HG02885 (cell line): ENCODE results near the gene AIFM2.

Experiments used
- ATAC-seq: cut with Tn5 transposase; IDR thresholded peaks from one replicate; pipeline ENCODE4 v1.9.1; 2021; ENCODE audit warnings: mild to moderate bottlenecking; ENCODE audit not compliant: unreplicated experiment, poor library complexity

AIFM2 gene

DNA sequence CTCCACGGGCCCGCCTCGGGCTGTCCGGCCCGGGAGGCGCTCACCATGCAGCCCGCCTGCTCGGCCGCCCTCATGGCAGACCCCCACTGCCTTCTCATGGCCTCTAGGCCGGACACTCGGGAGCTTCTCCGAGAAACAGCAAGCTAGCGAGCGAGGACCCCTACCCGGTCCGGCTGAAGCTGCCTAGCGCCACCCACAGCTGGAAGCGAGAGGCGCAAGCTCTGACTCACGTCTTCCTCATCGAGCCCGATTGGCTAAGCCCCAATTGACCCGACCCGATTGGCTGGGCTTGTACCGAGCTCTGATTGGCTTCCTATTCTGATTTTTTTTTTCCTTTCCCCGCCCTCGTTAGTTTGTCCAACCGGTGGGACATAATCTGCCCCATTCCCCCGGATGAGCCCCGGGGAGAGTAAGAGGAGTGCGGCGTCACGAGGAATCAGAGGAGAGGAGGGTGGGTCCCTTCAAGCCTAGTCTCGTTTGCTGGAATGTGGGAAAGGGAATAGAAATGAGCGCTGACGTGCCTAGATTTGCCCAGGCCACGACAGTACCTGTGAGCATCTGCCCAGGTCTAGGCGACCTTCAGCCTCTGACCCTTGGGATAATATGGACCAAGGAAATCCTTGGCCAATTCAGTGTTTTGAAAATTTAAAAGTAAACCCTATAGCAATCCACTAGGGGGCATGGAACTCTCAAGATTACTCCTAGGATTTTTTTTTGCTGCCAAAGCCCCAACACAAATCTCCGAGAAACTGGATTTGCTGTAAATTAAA, 14.0 kb upstream of the AIFM2 start, which contains the start of gene TYSND1:
TSS of gene TYSND1 (minus strand) at position 212 of the 770 bp plus-strand sequence. CDS start at position 98, 114 bp downstream.
- peak; percentile 91 for ATAC-seq

DNA sequence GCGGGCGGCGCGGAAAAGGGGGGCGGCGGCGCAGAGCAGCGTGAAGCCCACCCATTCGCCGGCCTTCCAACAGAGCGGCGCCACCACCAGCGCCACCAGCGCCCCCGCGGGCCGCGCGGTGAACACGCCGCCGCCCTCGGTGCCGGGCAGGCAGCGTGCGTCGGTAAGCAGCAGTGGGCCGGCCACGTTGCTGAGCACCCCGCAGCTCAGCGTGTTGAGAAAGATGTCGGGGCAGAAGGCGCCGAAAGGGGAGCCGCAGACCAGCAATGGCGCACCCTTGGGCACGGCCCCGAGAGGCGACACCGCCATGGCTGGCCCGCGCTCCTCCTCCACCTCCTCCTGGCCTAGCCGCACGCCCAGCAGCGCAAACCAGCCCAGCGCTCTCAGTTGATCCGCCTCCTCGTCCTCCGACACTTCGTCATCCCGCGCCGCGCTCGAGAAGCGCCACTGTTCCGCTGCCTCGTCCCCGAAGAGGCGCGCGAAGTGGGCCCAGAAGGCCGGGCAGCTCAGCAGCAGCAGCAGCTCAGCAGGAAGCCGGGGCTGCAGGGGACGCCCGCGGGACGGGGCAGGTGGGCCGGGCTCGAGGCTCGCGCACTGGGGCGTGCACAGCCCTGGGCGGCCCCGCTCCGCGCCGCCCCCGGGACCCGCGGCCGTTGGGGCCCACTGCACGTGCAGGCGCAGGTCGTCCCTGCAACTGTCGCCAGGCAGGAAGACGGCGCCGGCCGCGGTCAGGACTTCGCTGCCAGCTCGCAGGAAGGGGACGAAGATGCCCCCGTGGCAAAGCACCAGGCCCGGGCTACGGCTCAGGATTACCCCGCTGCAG, 13.3 kb upstream of the AIFM2 start:
- ATAC-seq, result peak; percentile 54

DNA sequence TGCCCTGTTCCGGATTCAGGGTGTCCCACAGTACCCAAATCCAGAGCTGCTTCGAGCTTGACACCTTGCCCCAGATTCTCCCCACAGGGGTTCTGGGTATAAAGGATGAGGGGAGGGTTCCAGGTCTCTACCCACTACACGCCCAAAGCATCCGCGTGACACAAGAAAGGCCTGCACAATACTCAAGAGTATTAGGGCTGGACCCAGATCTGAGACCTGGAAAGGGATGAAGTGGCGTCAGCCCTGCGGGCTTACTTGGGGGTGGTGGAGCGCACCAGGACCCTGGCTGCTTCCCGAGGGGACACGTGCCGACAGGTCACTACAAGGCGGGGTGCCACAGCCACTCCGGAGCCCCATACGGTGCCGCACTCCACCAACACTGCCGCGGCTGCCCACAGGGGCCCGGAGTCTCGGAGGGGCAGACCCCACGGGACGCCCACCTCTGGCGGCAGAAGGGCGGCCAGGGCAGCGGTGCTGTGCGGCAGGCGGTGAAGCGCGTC, 12.6 kb upstream of the AIFM2 start:
- ATAC-seq, result peak; percentile 13

DNA sequence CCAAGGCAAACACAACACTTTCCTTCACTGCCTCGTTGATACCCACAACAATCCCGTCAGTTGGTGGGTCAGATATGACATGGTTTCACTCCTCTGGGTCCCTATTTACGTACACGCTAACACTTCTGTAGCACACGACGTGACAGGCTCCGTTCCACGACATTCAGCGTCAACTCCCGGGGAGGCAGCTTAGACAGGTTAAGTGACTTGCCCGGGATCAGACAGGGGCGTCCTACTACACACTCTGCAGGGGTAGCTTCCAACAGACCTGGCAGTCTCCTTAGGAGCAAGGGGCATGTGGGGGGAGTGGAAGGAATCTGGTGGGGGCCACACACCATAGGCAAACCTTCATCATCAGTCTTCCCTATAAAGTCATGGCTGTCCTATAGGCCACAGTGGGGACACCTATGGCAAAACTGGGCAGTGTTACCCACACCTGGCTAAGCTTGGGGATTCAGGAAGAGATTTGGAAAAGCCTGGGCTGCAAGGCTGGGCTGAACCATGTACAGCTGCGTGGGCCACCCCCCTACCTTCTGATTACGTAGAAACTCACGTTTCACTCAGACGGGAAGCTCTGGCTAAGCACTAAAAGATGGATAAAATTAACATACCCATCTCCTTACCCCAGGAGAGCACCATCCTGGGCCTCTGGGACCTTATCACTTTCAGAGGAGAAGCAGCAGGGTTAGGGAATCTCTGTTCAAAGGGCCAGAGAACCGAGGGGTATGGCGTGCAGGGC, 11.9 kb upstream of the AIFM2 start:
- no peak for ATAC-seq

DNA sequence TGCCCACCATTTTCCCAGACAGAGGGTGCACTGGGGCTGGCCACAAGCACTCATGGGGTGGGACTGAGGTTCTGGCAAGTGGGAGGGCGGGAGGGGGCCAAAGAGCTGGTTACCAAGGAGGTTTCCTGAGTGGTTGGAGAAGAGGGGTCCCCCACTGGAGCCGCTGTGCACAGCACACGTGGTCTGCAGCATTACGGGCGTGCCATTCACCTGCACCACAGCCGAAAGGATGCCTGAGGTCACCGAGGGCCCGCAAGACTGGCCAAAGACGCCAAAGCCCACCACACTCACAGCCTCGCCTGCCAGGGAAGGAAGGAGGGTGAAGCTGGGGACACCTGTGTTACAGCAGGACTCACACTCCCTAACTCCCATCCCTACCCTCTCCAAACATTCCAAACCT, 9.9 kb upstream of the AIFM2 start:
- no peak for ATAC-seq

DNA sequence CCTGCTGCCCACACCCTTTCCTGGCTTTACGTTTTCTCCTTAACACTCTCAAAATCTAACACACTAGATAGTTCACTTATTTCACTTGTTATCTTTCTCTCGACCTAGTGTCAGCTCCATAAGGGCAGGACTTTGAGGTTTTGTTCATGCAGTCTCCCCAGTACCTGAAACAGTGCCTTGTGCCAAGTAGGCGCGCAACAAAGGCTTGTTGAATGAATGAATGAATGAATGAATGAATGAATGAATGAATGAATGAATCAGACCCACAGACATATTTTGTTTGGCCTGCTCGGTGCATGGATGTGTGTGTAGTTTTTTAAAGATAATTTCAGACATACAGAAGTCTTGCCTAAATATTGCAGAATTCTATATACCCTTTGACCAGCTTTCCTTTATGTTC, 7.7 kb upstream of the AIFM2 start:
- ATAC-seq, result no peak

DNA sequence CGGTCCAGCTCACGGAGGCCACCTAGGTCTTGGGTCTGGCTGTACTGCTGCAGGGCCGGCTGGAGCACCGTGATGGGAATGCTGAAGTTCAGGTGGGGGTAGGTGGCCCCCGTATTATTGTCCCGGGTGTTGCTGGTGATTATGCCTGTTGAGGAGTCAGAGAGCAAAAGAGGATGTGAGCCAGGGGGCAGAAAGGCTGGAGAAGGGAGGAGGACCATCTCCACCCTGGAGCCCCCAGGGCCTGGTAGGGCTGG, 7.3 kb upstream of the AIFM2 start:
- ATAC-seq, result no peak

DNA sequence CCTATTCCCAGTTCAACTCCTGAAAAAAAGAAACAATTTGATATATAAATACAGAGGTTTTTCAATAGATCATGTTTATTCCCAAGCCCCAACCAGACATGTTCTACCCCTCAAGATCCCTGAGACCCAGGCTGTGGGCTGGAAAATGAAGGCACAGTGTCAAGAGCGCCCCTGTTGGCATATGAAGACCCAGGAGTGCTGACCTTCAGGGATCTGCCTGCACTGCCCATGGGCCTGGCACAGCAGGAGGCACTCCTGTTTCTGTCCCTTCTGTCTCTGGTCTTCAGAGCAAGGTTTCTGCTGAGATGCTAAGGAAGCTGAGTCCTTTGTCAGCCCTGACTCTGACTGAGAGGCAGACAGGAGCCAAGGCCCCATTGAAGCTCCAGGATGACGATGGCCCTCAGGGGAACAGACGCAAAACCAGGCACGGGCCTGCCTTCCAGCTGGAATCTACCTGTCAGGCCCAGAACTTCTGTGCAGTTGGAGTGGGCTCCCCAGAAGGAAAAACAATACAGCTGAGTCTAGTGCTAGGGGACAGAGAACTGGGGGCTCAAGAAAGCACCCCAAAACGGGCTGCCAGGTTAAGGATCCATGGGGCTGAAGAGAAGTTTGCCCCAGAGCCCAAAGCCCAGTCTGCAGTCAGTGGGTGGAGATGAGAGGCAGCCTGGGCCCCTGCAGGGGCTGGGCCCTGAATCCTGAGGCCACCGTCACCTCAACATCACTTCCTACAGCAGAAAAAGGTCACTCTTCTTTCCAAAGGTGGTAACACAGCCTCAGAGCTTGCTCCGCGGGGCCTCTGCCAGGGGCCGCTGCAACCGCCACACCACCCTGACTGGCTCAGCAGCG, 6.7 kb upstream of the AIFM2 start:
- ATAC-seq, result no peak

DNA sequence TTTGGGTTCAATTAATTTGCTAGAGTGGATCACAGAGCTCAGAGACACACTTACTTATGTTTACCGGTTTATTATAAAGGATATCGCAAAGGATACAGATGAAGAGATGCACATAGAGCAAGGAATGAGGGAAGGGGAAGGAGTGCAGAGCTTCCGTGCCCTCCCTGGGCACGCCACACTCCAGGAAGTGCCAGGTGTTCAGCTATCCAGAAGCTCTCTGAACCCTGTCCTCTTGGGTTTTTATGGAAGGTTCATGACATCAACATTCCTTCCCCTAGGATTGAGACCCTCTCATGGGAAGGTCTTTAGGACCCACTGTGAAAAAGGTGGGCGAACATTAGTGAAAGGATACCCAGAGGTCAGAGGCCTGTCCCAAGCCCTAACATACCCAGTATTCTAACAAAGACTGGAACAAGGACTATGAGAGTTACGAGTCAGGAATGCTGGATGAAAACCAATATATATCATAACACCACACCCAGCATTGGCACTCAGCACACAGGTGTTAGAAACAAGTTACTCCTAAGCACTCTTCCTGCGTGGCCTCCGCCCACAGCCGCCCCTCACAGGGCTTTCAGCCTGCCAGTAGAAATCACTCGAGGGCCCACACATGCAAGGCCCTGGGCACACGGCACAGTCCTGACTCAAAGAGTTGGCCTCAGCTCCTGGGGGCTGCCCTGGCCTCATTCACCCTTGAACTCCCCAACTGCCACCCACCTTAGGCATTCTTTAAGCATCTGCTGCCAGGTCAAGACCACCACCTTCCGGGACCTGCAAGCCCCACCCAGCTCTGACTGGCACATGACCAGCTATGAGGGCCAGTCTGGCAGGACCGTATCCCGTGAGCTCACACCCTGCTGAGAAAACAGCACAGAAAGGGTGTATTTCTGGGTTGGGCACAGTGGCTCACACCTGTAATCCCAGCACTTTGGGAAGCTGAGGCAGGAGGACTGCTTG, 5.6 kb upstream of the AIFM2 start:
- no peak for ATAC-seq

DNA sequence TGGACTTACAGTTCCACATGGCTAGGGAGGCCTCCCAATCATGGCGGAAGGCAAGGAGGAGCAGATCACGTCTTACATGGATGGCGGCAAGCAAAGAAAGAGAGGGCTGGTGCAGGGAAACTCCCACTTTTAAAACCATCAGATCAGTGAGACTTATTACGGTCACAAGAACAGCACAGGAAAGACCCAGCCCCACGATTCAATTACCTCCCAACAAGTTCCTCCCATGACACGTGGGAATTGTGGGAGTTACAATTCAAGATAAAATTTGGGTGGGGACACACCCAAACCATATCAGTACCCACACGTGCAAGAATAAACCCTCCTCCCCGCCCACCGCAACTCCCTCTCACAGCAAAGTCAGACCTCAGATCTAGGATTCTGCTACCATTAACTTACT, 4.5 kb upstream of the AIFM2 start:
- no peak for ATAC-seq

DNA sequence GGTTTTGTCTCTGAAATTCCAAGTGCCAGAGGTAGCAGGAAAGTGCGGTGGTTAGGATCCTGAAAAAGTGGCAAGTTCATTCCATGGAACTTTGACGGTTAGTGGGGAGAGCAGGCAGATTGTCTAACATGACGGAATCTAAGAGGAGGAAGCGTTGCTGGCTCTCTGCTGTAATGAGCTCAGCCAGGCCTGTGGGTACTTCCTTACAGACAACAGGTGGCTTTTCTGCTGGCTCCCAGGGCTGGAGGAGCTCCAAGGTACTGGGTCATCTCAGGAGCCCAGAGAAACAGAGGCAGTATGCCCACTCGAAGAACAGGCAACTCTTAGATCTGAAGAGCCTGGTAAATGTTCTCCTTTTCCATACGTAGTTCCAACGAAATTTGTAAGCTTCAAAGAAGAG, 3.1 kb upstream of the AIFM2 start:
- no peak for ATAC-seq

DNA sequence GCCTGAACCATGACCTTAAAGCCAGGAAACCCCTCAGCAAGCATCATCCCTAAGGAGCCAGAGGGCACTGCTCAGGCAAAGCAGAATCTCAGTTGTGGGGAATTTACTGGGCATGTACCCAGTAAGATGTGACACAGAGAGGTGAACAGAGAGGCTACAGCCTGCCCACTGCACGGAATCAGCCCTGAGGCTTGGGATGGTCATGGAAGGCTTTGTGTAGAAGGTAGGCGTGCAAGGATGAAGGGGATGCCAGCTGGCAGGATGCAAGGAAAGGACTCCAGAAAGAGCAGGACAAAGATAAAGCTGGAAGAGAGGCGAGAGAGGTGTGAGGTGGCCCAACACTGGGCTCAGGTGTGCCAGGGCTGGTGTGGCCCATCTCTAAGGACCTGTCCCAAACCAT, 2.4 kb upstream of the AIFM2 start:
- ATAC-seq, result no peak

DNA sequence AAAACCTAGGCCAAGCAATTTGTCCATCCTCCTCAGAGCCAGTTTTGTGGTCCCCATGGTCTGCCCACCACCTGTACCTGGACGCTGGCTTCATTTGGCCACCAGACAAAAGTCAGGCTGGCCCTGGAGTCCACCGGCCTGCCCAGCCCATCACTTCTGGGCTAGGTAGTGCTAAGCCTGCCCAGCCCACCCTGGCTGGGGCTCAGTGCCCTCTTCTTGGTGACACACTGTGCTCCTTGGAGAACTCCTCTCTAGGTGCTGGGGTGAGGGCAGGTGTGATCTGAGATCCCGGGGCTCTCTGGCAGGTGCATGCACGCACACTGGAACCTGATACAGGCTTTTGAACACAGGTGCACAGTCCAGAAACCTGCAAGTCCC, 1.1 kb downstream of the AIFM2 start:
- ATAC-seq, result no peak

DNA sequence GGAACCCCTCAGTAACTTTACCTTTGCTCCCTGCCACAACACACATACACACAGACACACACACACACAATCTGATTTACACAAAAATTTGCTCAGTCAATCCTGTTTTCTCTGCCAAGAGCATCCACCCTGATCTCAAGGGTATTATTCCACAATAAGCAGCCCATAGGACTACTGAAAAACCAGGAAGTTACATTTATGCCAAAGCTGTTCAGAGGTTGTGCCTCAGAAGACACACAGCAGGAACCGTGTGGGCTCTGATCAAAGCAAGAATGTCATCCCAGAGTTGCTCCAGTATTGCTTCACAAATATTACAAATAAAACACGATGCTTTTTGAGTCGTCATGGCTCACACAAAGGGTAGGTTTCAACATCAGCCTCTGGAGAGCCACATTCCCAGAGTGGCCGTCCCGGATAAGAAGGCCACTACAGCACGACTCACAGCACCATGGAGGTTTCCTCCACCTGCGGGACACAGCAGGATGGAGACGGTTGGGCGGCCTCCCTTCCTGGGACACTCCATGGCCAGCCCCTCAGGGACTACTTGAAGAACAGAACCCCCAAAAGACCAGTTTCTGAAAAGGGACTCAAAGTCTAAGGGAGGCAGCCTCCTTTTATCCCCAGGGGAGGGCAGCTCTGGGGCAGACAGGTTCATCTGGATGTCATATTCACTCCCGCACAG, 1.6 kb downstream of the AIFM2 start:
- ATAC-seq, result no peak

DNA sequence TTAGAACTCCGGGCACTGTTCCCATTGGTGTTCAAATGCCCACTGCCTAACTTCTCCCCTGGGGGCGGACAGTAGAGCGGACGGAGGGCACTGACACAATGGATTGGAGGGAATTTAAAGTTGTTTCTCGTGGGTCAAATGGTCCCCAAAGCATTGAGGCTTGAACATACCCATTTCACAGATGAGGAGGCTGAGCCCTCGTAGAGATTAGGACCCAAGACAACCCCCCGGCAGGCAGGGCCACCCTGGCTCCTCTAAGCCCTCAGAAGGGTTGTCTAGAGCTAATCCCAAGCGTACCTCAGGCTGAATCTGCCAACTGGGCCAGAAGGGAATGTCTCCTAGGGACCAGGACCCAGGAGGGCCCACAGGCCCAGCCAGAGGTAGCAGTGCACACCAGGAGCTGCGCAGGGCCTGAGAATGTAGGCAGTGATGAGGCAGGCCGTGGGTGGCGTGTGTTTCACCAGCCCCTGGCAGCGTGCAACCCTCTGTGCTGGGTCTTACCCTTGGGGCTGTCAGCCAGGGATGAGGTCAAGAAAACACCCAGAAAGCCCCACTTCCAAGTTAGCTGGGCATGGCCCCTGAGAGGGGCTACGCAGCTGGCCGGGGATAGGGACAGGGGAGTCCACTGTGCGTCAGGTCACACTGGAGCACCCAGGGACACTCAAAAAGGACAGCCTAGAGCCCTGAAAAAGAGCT, 5.8 kb downstream of the AIFM2 start:
- ATAC-seq, result no peak

DNA sequence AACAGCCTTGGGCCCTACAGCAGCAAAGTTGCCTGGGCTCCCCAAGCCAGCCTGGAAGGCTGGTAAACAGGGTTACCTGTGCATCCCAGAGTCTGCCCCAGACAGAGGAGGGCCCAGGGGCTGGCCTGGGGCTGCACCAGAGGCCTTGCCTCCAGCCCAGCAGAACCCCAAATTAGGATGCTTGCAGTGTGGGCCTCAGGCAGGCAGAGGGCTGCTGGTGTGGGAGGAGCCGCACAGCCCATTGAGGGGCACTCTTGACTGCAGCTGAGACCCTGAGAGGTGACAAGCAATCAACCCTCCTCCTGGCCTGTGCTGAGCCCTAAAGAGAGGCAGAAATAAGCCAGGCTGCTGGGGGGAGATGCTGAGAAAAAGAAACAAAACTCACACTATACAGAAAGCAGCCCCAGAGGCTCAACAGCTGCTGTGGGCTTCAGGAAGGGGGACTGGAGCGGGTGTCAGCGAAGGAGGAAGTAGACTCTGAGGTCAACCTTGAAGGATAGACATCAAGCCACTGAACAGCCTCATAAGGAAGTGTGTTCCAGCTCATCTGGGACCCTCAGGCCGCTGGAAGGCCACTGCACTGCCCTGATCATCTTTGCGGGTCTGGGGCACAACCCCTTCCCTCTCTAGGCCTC, 6.6 kb downstream of the AIFM2 start:
- ATAC-seq, result no peak

DNA sequence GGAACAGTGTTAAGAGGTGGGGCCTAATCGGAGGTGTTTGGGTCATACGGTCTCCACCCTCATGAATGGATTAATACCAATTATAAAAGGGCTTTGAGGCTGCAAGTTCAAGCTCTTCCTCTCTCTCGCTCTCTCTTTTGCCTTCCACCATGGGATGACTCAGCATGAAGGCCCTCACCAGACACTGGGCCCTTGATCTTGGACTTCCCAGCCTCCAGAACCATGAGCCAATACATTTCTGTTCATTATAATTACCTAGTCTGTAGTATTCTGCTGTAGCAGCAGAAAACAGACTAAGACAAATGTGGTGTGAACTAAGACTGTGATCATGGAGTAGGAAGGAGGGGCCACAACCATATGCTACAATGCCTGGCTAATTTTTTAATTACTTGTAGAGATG, 7.7 kb downstream of the AIFM2 start:
- ATAC-seq, result no peak

DNA sequence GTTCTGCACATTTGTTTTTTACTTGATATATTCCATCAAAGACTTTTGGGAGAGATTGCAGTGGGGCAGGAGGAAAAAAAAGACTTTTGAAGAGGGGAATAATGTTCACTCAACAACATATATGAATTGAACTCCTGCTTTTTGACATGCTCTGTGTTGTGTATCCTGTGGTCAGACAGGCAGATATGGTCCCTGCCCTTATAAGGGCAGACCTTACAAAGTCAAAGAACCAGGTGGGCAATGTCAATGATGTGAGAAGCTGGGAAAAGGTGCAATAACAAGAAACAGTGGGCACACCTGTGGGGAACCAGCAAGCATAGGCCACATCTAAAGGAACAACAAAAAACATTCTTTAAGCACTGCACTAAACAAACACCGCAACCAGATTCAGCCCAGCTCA, 8.2 kb downstream of the AIFM2 start:
- ATAC-seq, result no peak
